Measurements from ENCODE around the gene UBE2E3.

UBE2E3 gene

GRCh38 chr2:180990337-180990736 lies 9.9 kb downstream of the UBE2E3 start:
- H3K4me3 ChIP-seq (ENCODE audit: low read length), result no peak overlapping the region
- no peak for TF ChIP-seq ZNF274 (IDR thresholded peaks at IDR 0.05; ENCODE audit: low read depth, low read length)

DNA sequence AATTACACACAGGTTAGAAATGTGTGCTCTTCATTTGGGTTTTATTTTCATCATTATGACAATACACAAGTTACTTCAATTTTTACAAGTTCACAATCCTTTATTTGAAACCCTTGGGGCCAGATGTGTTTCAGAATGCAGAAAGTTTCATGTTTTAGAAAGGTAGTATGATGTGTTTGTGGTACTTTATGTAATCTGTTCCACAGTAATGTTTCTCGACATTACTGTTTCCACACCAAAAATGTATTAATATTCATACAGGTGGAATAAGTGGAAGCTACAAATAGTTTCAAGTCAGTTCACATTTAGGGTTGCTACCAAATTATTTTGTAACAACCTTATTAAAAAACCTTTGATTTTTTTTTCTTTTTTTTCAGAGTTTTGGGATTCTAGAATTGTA lies 10.4 kb downstream of the UBE2E3 start:
- H3K4me3 ChIP-seq (ENCODE audit: low read length), result no peak overlapping the region
- TF ChIP-seq ZNF274 (IDR thresholded peaks at IDR 0.05; ENCODE audit: low read depth, low read length), result no peak

DNA sequence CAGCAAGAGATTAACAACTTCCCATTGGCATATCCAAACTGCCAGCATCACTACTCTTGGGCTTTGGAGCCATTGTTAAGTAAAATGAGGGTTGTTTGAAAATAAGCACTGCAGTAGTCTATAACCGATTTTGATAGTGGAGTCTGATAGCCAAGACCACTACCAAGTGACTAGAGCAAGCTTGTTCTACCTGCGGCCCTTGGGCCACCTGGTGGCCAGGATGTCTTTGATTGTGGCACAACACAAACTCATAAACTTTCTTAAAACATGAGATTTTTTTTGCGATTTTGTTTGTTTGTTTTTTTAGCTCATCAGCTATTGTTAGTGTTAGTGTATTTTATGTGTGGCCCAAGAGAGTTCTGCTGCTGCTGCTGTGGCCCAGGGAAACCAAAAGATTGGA lies 11.0 kb downstream of the UBE2E3 start:
- no peak overlapping the region for H3K4me3 ChIP-seq (ENCODE audit: low read length)
- TF ChIP-seq ZNF274 (IDR thresholded peaks at IDR 0.05; ENCODE audit: low read depth, low read length), result no peak

DNA sequence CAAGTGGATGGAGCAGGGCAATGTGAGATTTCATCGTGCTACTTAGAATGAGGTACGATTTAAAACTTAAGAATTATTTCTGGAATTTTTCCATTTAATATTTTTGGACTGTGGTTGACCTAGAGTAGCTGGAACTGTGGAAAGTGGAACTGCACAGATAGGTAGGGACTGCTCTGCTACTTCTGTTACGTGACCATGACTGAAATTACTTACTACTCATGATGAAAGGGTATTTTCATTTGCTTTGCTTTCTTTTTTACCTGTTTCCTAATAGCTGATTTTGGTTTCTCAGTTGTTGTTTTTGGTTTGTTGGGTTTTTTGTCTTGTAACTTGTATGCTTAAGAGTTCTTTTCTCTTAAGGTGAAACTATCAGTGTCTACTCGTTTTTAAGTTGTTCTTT lies 11.4 kb downstream of the UBE2E3 start:
- no peak for TF ChIP-seq ZNF274 (IDR thresholded peaks at IDR 0.05; ENCODE audit: low read depth, low read length)
- H3K4me3 ChIP-seq (ENCODE audit: low read length), result no peak overlapping the region

DNA sequence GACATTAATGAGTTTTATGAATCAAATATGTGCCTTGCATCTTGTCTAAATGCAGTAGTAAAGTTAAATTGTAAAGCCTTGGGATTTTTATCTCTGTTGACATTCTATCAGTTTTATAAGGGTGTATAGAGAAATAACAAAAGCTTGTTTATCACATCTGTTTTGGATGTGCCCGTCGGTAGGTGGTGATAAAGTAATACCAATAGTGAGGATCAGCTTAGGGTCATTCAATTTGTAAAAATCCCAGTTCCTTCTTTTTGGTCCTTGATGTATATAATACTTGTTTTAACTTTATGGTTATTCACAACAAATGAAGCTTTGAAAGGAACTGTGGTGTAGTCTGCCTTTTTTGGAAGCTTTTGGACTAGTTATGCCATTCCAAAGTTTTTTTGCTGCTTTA lies 12.6 kb downstream of the UBE2E3 start:
- H3K4me3 ChIP-seq (ENCODE audit: low read length), result no peak overlapping the region
- no peak for TF ChIP-seq ZNF274 (IDR thresholded peaks at IDR 0.05; ENCODE audit: low read depth, low read length)

DNA sequence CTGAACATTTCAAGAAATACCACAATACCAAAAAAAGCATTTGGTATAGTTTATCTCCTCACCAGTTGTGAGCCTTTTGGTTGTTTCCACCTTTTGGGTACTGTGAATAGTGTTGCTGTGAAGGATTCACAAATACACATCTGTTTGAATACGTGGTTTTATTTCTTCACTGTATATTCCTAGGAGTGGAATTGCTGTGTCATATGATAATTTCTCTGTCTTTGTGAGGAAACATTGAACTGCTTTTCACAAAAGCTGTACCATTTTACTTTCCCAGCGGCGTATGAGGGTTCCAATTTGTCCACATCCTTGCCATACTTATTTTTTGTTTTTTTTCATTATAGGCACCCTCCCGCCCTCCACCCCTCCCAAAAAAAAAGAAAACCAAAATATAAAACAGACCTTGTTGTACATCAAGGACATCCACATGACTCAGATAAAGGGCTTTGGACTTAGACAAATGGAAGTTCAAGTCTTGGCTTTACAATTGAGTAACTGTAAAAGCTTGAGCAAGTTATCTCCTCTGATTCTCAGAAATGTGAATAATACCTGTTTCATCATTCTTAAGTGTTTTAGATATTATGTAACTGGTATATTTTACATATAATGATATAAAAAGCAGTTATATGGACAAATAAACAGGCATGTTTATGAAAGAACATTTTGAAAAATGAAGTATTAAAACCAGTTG lies 19.0 kb downstream of the UBE2E3 start:
- TF ChIP-seq ZNF274 (IDR thresholded peaks at IDR 0.05; ENCODE audit: low read depth, low read length), result no peak
- no peak overlapping the region for H3K4me3 ChIP-seq (ENCODE audit: low read length)

DNA sequence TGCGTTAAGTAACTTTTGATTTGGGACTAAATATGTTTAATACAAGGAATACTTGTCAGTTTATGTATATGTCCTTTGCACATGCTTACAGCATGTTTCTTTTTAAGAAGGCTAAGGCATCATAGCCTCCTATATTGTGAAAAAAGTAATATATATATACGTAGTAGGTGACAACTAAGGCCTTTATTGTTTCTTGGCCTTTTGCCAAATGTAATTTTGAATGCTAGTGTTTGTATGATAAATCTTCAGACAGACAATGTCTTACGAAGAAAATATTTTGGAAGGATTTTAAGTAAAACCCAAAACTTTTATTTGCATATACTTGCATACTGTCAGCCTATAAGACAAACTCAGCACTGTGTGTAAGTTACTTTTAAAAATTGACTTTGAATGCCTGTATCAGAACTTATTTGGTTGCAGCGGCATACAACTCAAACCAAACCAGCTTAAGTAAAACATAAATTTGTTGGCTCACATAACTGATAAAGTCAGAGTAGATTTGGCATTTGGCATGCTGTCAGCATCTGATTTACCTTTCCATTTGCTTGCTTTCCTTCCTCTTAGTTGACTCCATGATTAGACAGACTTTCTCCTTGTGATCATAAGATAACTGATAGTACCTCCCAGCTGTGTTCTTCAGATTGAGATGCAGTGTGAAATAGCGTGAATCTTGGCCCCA lies 24.4 kb downstream of the UBE2E3 start:
- no peak overlapping the region for H3K4me3 ChIP-seq (ENCODE audit: low read length)
- no peak for TF ChIP-seq ZNF274 (IDR thresholded peaks at IDR 0.05; ENCODE audit: low read depth, low read length)

GRCh38 chr2:181005326-181005655 lies 24.9 kb downstream of the UBE2E3 start:
- H3K4me3 ChIP-seq (ENCODE audit: low read length), result no peak overlapping the region
- no peak for TF ChIP-seq ZNF274 (IDR thresholded peaks at IDR 0.05; ENCODE audit: low read depth, low read length)

- TF ChIP-seq ZNF274 (IDR thresholded peaks at IDR 0.05; ENCODE audit: low read depth, low read length), result no peak
- no peak overlapping the region for H3K4me3 ChIP-seq (ENCODE audit: low read length)
Observed at GRCh38 chr2:181005809-181006208, 25.4 kb downstream of the UBE2E3 start.

DNA sequence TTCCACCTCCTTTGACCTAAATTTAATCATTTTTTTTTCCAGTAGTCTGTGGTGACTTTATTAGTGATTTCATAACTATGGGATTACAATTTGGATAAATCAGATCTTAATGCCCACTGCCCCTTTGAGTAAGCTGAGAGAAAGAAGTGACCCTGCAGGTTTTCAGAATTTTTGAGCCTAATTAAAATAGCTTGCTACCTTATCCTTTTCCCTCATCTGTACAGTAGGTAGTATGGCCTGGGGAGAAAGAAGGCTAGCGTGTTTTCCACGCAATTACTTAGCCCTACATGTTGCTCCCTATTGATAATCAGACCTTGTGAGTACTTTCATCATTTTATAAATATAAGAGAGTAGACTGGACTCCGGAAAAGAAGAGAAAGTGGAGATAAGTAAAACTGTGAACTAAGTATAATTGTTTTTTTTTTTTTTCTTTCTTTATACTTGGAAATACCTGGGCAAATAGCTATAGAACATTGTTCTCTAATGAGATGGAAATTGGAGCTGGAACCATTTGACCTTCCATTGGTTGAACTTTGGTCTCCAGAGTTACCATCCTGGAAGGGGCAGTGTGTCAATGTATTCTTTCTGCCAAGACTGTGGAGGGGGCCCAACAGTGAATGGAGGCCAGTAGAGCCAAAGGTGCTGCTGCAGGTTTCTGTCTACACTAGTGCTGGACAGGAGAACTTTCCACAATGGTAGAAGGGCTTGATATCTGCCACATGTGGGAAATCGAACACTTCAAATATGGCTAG lies 26.9 kb downstream of the UBE2E3 start:
- no peak overlapping the region for H3K4me3 ChIP-seq (ENCODE audit: low read length)
- TF ChIP-seq ZNF274 (IDR thresholded peaks at IDR 0.05; ENCODE audit: low read depth, low read length), result no peak

- no peak overlapping the region for H3K4me3 ChIP-seq (ENCODE audit: low read length)
- no peak for TF ChIP-seq ZNF274 (IDR thresholded peaks at IDR 0.05; ENCODE audit: low read depth, low read length)
Observed at GRCh38 chr2:181008407-181008806, 28.0 kb downstream of the UBE2E3 start.

DNA sequence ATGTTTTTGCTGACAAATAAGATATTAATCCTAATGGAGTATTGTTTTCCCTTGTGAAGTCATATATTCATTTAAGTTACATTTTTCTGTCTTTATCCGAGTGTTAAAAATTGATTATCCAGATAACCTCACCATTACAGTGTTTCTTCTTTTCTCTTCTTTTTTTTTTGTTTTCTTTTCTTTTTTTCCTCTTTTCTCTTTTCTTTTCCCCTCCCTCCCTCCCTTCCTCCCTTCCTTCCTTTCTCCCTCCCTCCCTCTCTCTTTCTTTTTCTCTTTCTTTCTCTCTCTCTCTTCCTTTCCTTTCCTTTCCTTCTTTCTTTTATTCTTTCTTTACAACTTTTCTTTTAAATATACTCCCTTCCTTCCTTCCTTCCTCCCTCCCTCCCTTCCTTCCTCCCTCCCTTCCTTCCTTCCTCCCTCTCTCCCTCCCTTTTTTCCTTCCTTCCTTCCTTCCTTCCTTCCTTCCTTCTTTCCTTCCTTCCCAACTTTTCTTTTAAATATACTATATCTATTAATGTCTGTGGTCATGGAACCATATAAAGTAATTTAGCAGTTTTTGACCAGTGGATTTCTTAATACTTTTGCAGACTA lies 40.9 kb downstream of the UBE2E3 start:
- TF ChIP-seq ZNF274 (IDR thresholded peaks at IDR 0.05; ENCODE audit: low read depth, low read length), result no peak
- no peak overlapping the region for H3K4me3 ChIP-seq (ENCODE audit: low read length)

- no peak overlapping the region for H3K4me3 ChIP-seq (ENCODE audit: low read length)
- no peak for TF ChIP-seq ZNF274 (IDR thresholded peaks at IDR 0.05; ENCODE audit: low read depth, low read length)
Observed at GRCh38 chr2:181022652-181023051, 42.2 kb downstream of the UBE2E3 start.

DNA sequence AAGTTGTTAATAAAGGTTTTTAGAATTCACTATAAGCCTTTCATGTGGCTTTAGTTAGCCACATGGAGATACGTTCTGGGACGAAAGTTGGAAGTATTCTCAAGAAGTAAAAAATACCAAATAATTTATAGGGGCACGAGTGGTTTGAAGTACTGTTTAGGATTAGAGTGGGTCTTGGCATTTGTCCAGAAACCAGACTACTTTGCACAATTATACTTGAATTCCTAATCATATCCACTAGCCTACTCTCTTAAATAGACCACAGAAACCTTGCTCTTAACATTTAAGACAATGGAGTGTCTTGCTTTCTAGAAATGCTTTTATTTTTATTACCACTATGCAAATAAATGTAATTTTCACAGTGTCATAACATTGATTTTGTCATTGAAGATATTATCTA lies 44.6 kb downstream of the UBE2E3 start:
- no peak overlapping the region for H3K4me3 ChIP-seq (ENCODE audit: low read length)
- TF ChIP-seq ZNF274 (IDR thresholded peaks at IDR 0.05; ENCODE audit: low read depth, low read length), result no peak

DNA sequence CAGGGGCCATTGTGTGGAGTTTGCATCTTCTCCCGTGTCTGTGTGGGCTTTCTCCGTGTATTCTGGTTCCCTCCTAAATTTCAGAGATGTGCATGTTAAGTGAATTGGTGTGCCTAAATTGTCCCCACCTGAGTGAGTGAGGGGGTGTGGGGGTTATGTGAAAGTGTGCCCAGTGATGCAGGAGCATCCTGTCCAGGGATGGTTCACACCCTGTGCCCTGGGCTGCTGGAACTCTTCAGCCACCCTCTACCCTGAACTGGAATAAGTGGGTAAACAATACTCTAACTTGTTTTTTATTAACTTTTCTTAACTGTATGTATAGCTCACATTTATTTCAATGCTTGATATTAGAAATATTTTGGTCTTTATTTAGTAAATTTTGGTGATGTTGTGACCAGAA lies 56.0 kb downstream of the UBE2E3 start:
- H3K4me3 ChIP-seq (ENCODE audit: low read length), result no peak overlapping the region
- no peak for TF ChIP-seq ZNF274 (IDR thresholded peaks at IDR 0.05; ENCODE audit: low read depth, low read length)

Measured in GM08714 (cell line).